T1000 (cell line): ENCODE measurements around the gene ZFP36L2.

Experiments used
- DNase-seq: peaks from one replicate; lab custom pipeline; 2025; ENCODE audit warnings: mixed read lengths; lab: John Stamatoyannopoulos, UW

Gene ZFP36L2

GRCh38 chr2:43186321-43186678 lies 40.1 kb downstream of the ZFP36L2 start:
- no peak for DNase-seq

- no peak for DNase-seq
Measured at GRCh38 chr2:43185146-43185545, 41.3 kb downstream of the ZFP36L2 start.

- no peak for DNase-seq
Measured at GRCh38 chr2:43184339-43184895, 42.0 kb downstream of the ZFP36L2 start.

GRCh38 chr2:43183743-43184142 lies 42.7 kb downstream of the ZFP36L2 start:
- no peak for DNase-seq

GRCh38 chr2:43180897-43181296 lies 45.5 kb downstream of the ZFP36L2 start:
- no peak for DNase-seq

- DNase-seq: no peak
Measured at GRCh38 chr2:43179942-43180341, 46.5 kb downstream of the ZFP36L2 start.

GRCh38 chr2:43178602-43179542 lies 47.5 kb downstream of the ZFP36L2 start:
- DNase-seq: peak; percentile 65

- no peak for DNase-seq
Measured at GRCh38 chr2:43178055-43178598, 48.3 kb downstream of the ZFP36L2 start.

GRCh38 chr2:43176449-43176848 lies 50.0 kb downstream of the ZFP36L2 start:
- DNase-seq: no peak

- no peak for DNase-seq
Measured at GRCh38 chr2:43175876-43176275, 50.5 kb downstream of the ZFP36L2 start.

- DNase-seq: no peak
Measured at GRCh38 chr2:43175020-43175441, 51.4 kb downstream of the ZFP36L2 start.

GRCh38 chr2:43174368-43174916 lies 52.0 kb downstream of the ZFP36L2 start:
- DNase-seq: no peak
